ENCODE results near the gene ADCY1.

Gene ADCY1

GRCh38 chr7:45595809-45596664 lies 21.9 kb downstream of the ADCY1 start:
- no peak overlapping the region for H3K27ac ChIP-seq
- no peak for TF ChIP-seq CTCF (conservative IDR thresholded peaks at IDR 0.05)

- no peak for TF ChIP-seq CTCF (conservative IDR thresholded peaks at IDR 0.05)
- H3K27ac ChIP-seq: no peak overlapping the region
Measured at GRCh38 chr7:45596665-45597095, 22.5 kb downstream of the ADCY1 start.

- no peak overlapping the region for H3K27ac ChIP-seq
- no peak for TF ChIP-seq CTCF (conservative IDR thresholded peaks at IDR 0.05)
Measured at GRCh38 chr7:45597286-45597984, 23.3 kb downstream of the ADCY1 start.

DNA sequence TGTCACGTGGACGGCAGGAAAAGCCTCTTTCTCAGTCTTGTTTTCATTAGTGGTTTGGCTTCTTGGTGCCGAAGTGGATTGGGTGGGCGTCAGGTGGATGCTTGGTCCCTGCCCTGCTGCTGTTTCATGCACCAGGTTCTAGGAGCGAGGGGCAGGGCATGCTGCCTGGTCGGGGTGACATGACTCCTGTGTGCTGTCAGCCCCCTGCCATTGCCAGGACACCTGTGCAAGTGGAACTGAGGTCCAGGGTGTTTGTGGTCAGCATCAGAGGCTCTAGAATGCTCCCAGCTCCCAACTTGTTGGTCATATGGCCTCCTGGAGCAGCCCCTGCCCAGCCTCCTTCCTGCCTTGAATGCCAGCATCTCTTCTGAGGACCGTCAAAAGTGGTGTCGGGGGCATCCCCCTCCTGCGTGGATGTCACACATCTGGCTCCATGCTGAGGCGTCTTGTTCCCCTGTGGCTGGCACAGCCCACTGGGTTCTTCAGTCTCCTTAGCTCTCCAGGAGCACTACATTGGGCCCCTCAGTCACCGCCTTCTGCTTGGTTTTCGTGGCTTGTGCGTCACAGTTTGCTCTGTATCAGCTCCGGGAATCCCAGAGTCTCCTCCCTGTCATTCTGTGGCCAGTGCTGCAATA lies 24.8 kb downstream of the ADCY1 start:
- no peak overlapping the region for H3K27ac ChIP-seq
- no peak for TF ChIP-seq CTCF (conservative IDR thresholded peaks at IDR 0.05)

DNA sequence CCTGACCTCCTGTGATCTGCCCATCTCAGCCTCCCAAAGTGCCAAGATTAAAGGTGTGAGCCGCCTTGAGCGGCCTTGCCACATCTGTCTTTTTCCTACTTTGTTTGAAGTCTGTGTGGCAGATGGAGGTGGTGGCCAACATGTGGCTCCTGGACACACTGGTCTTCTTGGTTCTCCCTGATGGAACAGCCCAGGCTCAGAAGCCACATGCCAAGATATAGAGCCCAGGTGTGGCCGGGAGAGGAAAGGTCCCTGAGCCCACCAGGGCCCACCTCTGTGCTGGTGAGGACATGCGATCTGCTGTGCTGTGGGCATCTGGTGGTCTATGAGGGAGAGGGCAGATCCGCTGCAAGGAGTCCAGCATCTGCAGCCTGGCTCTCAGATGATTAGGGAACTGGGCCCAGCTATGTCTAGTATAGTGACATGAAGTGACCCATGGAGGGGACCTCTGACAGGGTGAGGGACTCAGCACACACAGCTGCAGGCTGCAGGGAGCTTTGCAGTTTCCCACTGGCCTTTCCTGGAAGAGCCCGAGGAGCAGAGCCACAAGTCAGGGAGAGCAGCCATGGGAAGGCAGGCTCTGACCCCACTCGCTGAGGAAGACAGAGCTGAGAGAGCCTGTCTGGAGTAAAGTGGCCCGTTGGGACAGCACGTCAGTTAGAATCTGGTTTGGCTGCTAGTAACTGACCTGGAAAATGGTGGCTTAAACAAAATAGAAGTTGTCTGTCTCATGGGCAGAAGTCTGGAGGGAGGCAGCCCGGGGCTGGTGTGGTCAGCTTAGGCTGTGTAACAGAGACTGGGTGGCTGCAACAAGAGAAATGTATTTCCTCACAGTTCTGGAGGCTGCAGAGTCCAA lies 25.9 kb downstream of the ADCY1 start:
- no peak for TF ChIP-seq CTCF (conservative IDR thresholded peaks at IDR 0.05)
- H3K27ac ChIP-seq: no peak overlapping the region

- no peak for TF ChIP-seq CTCF (conservative IDR thresholded peaks at IDR 0.05)
- H3K27ac ChIP-seq: no peak overlapping the region
Measured at GRCh38 chr7:45601094-45601493, 26.9 kb downstream of the ADCY1 start.

Data from VCaP (cell line).